Dedifferentiated amniotic fluid mesenchymal stem cell (primary cell): ENCODE measurements around the gene TANGO6.
A peak's percentile ranks its signal among the peaks of the same experiment; 100 is the strongest.

Experiments
- DNase-seq: peaks from one replicate; pipeline ENCODE4 v3.0.0-alpha.2; 2016; ENCODE audit errors: extremely low spot score

The TANGO6 gene

DNA sequence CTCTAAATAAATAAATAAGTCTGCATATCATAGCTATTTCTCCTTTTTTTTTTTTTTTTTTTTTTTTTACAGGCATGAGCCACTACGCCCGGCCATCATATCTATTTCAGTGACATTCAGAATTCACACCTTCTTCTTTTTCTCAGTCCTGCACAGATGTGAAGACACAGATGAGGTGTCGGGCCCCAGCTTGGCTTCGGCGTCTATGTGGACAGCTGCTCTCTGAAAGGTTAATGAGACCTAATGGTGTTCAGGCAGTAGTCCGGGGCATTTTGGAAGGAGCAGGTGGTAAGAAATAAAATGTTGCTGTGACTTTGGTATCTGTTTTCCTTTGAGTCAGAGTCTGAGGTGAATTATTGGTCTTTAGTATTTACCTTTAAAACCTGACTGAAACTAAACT is 23.6 kb downstream of the TANGO6 start:
- DNase-seq: no peak

DNA sequence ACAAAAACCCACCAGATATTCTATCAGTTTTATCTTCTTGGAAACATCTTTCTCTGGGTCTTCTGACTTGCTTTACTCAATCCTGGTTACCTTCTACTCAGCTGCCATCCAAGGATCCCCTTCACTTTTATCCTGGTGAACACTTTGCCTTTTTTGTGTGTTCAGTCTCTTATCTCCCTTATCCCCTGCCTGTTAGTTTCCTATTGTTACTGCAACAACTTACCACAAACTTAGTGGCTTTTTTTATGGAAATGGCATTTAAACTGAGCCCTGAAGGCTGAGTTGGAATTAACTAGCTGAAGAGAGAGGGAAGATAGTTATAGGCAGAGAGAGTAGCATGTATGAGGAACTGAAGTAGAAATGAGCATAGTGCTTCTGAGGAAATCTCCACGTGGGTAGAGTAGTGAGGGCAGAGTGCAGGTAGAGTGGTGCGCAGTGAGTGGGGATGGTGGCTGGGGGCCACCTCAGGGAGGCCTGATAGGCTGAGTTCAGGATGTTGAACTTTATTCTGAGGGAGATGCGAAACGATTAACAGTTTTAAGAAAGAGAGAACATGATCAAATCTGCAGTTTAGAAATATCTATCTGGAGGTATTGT is 26.3 kb downstream of the TANGO6 start:
- no peak for DNase-seq

DNA sequence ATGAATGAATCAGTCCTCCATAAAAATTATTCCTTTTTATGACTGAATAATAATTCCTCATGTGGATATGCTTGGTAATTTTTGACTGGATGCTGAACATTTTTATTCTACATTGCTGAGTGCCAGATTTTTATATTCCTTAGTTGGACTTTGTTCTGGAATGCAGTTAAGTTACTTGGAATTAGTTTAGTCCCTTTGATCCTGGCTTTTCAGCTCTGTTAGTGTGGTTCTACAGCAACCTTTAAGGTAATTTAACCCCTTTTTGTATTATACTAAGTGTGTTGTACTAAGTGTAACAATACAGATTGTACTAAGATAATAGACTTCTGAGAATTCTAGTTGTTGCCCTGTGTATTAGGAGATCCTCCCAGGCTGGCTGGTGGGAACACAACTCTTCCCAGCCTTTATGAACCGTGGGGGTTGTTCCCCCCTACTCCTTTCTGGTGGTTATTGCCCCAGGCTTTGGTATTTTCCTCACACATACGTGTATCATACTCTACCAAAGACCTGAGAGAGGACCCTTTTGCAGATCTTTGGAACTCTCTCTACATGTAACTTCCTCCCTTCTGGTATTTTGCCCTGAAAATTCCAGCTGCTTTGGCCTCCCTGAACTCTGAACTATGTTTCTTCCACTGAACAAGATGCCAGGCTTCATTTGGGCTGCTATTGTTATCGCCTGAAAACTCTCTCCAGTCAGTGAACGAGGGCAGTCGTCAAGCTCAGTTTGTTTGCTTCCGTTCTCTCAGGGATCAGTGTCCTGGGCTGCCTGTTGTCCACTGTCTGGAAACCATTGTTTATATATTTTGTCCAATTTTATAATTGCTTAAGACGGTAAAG is 30.5 kb downstream of the TANGO6 start:
- no peak for DNase-seq

DNA sequence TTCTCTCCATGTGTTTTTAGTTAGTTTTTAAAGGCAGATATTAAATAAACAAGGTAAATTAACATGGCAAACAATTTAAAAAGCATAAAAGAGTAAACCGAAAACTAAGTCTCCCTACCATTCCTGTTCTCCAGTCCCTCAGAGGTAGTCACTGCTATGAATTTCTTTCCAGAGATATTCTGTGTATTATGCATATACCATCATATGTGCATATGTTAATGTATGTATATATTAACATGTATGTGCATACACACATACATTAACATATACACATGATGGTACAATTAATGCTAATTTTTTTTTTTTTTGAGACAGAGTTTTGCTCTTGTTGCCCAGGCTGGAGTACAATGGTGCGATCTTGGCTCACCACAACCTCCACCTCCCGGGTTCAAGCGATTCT is 32.5 kb downstream of the TANGO6 start:
- no peak for DNase-seq

DNA sequence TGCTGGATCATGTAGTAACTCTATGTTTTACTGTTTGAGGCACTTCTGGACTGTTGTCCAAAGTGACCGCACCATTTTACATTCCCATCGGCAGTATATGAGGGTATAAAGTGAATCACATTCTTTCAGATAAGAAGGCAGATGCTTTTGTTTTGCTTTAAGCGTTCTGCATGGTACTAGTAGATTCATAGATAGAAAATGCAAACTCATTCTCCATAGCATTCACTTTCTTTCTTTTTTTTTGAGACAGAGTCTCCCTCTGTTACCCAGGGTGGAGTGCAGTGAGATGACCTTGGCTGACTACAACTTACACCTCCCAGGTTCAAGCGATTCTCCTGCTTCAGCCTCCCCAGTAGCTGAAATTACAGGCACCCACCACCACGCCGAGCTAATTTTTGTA is 40.4 kb downstream of the TANGO6 start:
- DNase-seq: no peak

DNA sequence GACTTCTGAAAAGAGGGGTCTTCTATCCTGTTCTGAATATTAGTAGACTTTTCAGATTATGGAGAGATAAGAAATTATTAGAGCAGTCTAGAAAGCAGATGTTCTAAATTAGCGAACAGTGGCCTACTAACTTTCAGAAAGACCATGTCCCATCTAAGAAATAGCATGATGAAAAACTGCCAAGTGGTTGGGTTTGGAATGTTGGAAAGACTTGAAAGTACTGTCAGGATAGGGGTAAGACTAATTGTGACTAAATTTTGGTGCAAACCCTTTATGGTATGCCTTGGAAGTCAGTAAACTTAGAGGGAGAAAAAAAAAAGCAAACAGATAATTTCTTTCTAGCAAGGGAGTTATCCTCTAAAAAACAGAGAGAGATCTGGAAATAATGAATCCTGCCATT is 41.1 kb downstream of the TANGO6 start:
- no peak for DNase-seq

DNA sequence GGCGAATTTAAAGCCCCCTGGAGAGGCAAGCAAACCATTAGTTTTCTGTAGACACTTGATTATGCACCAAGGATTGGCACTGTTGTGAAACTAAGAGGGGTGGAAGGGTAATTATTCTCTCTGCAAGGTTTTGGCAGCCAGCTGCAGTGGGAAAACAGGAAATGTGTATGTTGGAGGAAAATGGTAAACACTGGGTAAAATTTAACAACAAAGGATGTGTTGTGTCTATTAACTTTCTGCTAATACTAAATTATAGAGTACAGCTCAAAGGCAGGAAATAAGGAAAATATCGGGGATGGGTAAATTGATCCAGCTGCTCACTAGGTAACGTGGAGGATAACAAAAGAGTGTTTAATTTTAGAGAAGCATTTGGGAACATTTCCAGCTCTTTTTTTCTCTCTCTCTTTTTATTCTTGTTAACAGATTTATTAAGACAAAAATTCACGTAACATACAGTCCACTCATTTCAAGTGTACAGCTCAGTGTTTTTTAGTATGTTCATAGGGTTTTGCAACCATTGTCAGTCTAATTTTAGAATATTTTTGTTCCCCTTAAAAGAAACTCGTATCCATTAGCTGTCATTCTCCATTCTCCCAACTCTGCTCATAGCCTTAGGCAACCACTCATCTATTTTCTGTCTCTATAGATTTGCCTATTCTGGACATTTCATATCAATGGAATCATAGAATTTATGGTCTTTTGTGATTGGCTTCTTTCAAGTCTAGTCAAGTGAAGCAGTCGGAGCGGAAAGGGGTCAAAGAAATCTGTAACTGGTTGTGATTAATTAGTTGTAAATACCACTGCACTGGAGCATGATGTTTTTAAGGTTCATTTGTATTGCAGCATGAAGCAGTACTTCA is 41.8 kb downstream of the TANGO6 start:
- no peak for DNase-seq

DNA sequence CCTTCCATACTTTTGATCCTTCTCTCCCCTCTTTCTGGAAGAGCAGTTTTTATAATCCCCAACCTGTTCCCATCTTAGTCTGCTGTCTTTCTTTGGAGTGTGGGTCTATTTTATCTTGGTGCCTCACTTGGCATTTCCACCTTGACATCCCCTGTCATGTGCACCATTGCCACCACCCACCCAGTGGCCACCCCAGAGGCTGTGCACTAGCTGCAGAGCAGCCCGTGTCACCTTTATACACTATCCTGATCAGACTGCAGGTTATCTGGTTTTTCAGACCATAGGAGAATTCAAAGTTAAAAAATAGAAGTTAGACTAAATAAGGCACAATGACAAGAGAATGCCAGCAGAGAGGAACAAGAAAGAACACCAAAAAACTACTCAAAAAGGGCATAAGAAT is 43.8 kb downstream of the TANGO6 start:
- DNase-seq: no peak

DNA sequence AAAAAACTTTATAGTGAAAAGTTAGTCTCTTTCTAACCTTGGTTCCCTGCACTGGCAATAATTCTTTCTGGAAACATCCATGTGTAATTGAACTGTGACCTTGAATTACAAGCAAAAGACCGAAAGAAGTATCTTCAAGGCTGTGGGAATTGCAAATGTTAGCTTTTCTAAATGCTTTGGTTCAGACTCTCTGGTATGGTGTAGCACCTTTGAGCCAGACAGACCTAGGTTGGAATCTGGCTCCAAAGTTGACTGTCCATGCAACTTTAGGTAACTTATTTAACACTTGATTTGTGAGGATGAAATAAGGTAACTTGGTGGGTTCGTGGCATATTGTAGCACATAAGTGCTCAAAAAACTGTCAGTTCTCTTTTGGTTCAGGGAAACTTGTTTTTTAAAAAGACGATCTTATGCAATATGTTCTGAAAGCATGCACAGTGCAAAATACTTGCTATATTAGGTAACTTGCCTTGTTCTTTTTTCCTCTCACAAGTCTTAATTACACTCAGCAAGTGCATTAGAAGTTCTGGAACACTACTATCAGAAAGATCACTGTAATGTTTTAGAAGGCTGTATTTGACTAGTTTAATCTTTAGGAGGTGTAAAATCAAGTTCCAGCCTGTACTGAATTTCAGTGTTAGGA is 46.3 kb downstream of the TANGO6 start:
- no peak for DNase-seq

DNA sequence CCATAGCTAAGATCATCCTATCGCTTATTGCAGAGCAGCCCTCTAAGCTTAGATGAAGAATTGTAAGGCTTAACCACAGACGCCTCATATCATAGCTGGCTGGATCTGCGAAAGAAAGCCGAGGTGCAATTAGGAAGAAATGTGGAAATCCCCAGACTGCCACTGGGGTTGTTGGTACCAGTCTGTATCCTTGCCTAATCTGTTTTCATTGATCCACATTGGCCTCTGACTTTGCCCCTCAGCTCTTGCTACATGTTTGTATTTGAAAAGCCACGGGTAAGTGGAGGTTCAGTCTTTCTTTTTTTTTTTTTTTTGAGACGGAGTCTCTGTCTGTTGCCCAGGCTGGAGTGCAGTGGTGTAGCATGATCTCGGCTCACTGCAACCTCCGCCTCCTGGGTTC is 48.9 kb downstream of the TANGO6 start:
- DNase-seq: no peak

DNA sequence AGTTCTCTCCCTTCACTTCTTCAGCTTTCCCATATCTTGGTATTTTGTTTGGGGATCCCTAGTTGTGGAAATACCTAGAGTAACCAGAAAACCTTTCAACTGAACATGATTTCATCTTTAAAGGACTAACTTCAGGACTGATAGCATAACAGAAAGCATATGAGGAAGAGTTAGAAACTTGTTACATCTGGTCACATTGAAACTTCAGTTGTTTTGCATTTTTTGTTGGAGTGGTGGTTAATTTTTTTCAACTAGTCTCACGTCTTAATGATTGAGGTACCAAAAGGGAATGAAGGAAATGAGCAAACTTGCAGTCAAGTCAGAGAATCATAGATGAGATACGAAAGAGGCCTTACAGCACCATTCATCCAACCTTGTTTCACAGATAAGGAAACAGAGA is 49.6 kb downstream of the TANGO6 start:
- no peak for DNase-seq

DNA sequence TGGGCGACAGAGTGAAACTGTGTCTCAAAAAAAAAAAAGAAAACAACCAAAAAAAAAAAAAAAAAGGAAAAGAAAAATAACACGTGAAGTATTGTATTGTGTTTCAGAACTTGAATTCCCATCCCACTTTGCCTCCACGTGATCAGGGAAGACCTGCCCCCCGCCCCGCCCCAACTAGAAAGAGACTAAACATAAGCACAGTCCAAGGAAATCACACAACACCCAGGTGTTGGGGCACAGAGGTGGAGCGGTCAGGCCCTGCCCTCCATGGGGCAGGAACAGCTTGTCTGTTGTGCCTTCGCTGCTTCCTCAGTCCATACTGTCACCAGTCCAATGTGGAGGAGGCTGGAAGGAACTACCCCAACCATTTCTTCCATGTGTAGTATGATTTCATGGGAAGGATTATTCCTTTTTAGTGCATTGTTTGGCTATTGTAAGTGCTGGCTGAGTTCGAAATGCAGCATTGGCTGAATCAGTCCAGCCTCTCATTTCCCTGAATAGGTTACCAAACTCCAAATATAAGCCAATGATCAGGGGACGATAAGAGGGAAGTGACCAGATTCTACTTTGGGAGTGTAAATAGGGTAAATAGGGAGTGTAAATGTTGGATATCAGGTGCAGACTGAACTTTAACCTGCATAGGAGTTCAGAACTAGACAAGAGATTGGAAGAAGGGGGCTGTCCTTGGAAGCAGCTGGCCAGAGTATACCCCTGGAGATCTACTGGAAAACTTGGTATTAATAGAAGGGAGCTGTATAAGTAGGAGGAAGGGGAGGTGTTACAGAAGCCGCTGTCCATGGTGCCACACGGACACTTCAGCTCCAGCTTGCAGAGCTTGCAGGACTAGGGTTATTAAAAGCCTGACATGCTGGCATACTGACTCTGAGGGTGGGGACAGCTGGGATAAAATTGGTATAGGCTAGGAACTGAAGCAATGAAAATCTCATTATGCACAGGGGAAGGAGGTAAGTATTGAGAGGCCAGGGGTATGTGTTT is 50.7 kb downstream of the TANGO6 start:
- no peak for DNase-seq

DNA sequence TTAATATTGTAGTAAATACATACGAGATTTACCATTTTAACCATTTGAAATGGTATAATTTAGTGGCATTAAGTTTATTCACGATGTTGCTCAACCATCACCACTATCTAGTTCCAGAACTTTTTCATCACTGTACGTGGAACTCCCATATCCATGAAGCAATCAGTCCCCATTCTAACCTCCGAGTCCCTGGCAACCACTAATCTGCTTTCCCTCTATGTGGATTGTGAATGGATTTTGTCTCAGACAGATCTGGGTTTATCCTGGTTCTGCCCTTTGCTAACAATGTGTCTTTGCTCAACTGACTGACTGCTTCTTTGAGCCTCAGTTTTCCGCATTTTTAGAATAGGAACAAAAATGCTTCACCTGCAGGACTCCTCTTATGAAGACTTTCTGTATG is 51.4 kb downstream of the TANGO6 start:
- no peak for DNase-seq

DNA sequence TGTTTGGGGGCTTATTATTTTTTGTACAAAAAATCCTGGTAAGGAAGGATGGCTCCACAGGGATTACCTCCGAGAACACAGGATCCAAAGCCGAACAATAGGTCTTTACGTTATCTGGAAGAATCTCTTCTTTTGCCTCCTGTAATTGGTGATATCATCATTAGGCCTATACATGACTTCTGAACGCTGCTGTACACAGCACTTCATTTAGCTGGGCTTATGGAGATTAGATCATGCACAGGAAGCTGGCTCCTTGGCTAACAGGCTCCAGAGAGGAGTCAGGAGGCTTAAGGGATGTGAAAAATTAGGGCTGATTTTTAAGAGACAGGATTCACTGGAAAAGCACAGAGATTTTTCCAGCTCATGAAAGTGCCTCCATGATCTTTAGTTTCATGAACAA is 54.7 kb downstream of the TANGO6 start:
- DNase-seq: no peak

DNA sequence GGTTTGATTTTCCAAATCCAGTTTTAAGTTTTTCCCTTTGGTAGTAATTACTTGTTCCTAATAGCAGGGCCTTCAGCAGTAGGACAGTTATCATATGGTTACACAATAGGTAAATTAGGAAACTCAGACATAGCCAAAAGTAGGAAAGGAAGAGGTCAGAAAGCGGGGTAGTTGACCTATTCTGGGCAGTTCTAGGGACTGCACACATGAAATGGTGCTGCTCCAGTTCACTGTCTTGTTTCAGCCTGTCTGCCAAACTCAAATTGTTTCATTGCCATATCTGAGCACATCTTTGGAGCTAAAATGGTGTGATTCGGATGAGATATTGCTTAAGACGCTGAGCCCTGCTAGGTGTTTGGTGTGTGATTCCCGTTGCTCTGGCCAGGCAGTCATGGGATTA is 56.7 kb downstream of the TANGO6 start:
- no peak for DNase-seq

DNA sequence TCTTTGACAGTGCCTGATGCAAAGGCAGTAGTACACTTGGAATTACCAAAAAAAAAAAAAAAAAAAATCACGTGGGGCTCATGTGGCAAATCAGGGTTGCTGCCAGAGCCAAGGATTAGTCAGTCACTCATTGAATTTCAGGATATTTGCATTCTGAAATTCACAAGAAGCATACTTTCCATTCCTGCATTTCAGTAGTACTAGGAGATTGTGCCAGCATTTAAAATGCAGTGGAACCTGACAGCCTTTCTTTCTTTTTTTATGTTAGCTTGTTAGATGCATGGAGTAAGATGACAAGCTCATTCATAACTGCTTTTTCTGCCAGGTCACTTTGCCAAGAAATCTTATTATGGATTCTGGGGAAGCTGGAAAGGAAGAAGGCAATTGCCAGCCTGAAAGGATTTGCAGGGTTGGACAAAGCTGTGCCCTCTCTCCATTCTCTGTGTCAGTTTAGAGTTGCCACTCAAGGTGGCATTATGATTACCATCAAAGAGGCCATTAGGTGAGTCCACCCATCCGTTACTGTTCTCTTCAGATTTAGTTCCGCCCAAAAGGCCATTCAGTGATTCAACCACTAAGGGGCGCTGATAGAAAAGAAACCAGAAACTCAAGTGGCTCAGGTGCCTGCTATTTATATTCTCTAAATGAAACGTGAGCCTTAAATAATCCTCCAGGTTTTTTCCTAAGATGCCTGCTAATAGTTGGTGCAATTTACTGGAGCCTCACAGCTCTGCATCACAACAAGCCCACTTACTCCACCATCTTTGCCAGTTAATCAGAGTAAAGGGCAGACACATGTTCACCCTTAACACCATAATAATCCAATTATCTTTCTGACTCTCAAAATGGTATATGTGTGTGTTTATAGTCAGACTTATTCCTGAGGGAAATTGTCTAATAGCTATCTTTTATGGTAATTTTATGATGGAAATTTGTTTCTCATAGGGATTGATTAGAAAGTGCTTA is 59.0 kb downstream of the TANGO6 start:
- peak; percentile 77 for DNase-seq

DNA sequence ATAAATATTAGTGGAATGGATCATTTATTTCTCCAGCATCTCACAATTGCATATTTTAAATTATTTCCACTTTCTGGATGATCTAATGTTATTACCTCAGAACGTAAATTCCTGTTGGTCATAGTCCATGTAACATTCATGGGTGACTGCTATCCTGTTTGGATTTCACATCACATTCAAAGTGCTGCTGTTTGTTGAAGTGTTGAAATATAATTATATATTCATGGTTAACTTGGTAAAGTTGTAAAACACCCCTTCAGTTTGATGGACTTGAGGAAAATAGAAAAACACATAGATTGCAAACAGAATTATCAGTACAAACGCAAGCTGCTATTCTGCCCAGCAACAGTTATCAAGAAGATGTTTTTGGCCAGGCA is 59.6 kb downstream of the TANGO6 start:
- DNase-seq: no peak

DNA sequence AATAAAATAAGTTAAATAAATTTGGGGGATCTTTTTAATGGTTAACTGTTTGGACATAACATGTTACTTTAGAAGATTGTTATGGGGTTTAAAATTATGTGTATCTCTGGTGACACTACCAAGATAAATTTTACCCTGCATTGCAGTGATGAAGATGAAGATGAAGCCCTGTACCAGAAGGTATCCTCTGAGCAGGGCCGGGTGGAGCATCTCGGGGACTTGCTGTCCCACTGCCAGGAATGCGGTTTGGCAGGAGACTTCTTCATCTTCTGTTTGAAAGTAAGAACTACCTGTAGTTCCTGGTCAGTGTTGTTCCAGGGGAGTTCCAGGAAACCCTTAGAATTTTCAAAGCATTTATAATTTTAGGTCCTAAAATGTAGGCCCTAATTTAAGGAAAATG is 64.0 kb downstream of the TANGO6 start:
- DNase-seq: no peak

DNA sequence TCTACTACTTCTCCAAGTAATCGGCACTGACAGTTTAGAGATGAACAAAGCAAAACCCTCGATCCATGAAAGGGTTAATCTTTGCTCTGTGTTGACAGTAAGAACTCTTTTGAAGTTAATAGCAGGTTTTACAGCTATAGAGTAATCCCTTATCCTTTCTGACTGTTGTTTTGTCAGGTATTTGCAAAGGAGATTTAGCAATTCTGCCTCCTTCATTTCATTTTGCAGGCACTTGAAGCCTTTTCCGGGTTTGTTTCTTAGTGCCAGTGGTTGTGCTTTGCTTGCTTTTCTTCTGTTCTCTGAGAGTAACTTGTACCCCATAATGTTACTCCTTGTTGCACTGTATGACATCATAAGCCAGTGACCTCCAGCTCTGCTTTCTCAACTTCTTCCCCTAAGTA is 64.5 kb downstream of the TANGO6 start:
- no peak for DNase-seq
